Transverse colon (tissue), 4 donors: Measurements from ENCODE around the gene GRM8.

Experiments
- EP300 ChIP-seq: sonication (generic); formaldehyde crosslinking; IDR thresholded peaks from one replicate; pipeline ENCODE4 v1.6.1; 2017; ENCODE audit warnings: antibody characterized with exemption, low read depth
- POLR2A ChIP-seq: fragments of 450-650 bp; IDR thresholded peaks from one replicate; pipeline ENCODE4 v1.6.1; 2016; ENCODE audit warnings: antibody characterized with exemption, mild to moderate bottlenecking, moderate library complexity
- POLR2AphosphoS5 ChIP-seq, 3 donors: sonication (generic); formaldehyde crosslinking; IDR thresholded peaks; one replicate each; pipeline ENCODE4 v1.6.1; 2016; ENCODE audit warnings: antibody characterized with exemption in 3 of 3
- TF ChIP-seq, protein P1 (sequence below), 5 experiments: fragments of 200-600 bp in 3 of 5; fragments of 450-650 bp in 2 of 5; sonication (generic) in 3 of 5; IDR thresholded peaks; 1 replicate in 2 of 5; 2 replicates in 3 of 5; pipeline ENCODE4 v1.5.1; 2016 to 2017; ENCODE audit warnings: antibody characterized with exemption in 5 of 5, inconsistent platforms in 3 of 5, mild to moderate bottlenecking in 2 of 5, moderate library complexity in 1 of 5

DNA sequence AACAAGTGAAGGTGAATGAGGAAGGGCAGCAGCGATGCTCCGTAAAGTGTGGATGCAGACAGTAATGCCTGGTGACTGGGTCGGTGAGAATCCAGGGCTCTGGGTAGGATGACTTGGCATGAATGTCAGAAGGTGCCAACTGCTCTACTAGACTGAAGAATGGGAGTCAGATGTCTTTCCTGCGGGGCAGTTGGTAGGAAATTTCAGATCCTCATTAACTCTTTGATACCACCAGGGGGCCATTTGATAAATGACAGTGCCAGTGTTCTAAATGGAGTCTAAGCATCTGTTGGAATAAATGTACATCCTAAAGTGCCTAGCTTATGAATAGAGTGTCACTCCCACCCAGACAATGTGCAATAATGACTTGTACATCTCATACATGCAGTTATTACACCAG lies 462.0 kb downstream of the GRM8 start:
- TF ChIP-seq EP300 (no peak), POLR2A (no peak), POLR2AphosphoS5 (IDR thresholded peaks at IDR 0.05) (no peak)
- TF ChIP-seq, protein P1, sequence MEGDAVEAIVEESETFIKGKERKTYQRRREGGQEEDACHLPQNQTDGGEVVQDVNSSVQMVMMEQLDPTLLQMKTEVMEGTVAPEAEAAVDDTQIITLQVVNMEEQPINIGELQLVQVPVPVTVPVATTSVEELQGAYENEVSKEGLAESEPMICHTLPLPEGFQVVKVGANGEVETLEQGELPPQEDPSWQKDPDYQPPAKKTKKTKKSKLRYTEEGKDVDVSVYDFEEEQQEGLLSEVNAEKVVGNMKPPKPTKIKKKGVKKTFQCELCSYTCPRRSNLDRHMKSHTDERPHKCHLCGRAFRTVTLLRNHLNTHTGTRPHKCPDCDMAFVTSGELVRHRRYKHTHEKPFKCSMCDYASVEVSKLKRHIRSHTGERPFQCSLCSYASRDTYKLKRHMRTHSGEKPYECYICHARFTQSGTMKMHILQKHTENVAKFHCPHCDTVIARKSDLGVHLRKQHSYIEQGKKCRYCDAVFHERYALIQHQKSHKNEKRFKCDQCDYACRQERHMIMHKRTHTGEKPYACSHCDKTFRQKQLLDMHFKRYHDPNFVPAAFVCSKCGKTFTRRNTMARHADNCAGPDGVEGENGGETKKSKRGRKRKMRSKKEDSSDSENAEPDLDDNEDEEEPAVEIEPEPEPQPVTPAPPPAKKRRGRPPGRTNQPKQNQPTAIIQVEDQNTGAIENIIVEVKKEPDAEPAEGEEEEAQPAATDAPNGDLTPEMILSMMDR (IDR thresholded peaks at IDR 0.05) = no peak
